ENCODE data around the gene KATNB1. TPM values are rescaled to one million over a fixed set of nuclear protein-coding genes. Genes with fewer than 3 reads are reported as not detected.

The KATNB1 gene
- total and polyA plus RNA-seq, 2 experiments from 2014 or later, result 31.4 to 65.9 TPM

DNA sequence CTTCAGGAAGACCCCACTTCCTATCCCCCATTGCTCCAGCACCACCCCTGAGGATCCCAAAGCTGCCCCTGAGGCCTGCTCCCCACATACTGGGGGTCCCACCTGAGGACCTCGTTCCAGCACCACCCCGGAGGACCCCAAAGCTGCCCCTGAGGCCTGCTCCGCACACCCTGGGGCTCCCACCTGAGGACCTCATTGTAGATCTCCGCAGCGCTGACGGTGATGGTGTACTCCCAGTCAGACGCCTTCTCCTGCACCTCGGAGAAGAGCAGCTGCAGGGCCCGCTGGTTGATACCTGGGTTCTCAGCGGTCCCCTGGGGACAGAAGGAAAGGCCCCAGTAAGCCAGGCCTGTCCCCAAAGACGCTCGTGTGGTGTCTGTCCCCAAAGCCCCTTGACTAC, 26.4 kb downstream of the KATNB1 start:
- Histone ChIP-seq H3K79me2 (replicated peaks; ENCODE audit: insufficient read depth) (no peaks in the 10 kb centered on the region), H3K27ac (ENCODE audit: low read depth) (no peak overlapping the region), H3F3A (replicated peaks; ENCODE audit: low read depth) (no peaks in the 10 kb centered on the region), H3K4me3 (no peak overlapping the region), H2AFZ (no peak overlapping the region), H4K20me1 (replicated peaks; ENCODE audit: insufficient read depth) (no peaks in the 10 kb centered on the region), H3K4me1 (ENCODE audit: insufficient read depth) (no peaks in the 10 kb centered on the region; the same call in 1 of the 2 replicates), H3K27me3 (ENCODE audit: insufficient read depth) (no peaks in the 10 kb centered on the region), H3K4me2 (no peak overlapping the region), H3K9me2 (ENCODE audit: insufficient read depth) (no peaks in the 10 kb centered on the region), H3K36me3 (ENCODE audit: insufficient read depth) (no peaks in the 10 kb centered on the region)
- DNase-seq (ENCODE audit: low spot score), result no peak
- no peaks in the 10 kb centered on the region for H3K9me3 Mint-ChIP-seq
- no peak for ATAC-seq
- H3K27me3 Mint-ChIP-seq (ENCODE audit: insufficient read depth, low read depth, poor library complexity), result peaks cover 23% of the 10 kb centered on the region
- peaks cover 34% of the 10 kb centered on the region for H3K4me1 Mint-ChIP-seq
- H3K4me3 Mint-ChIP-seq, result no peak overlapping the region
- H3K36me3 Mint-ChIP-seq (ENCODE audit: low read depth), result peaks cover 6% of the 10 kb centered on the region
- no peak overlapping the region; the same call in 1 of the 2 replicates for H3K27ac Mint-ChIP-seq
- no peak for TF ChIP-seq NANOG (IDR thresholded peaks at IDR 0.05; ENCODE audit: borderline replicate concordance)
- no peak for TF ChIP-seq CTCF (conservative IDR thresholded peaks at IDR 0.05; ENCODE audit: low read depth in 2 of 2)
- TF ChIP-seq EZH2 (IDR thresholded peaks at IDR 0.05; ENCODE audit: low read depth, unreplicated experiment), result no peak
- TF ChIP-seq JUNB (IDR thresholded peaks at IDR 0.05; ENCODE audit: unreplicated experiment), result no peak
- no peak for TF ChIP-seq ZNF114 (CRISPR knock-in tag; IDR thresholded peaks at IDR 0.05)
- TF ChIP-seq, protein P1, sequence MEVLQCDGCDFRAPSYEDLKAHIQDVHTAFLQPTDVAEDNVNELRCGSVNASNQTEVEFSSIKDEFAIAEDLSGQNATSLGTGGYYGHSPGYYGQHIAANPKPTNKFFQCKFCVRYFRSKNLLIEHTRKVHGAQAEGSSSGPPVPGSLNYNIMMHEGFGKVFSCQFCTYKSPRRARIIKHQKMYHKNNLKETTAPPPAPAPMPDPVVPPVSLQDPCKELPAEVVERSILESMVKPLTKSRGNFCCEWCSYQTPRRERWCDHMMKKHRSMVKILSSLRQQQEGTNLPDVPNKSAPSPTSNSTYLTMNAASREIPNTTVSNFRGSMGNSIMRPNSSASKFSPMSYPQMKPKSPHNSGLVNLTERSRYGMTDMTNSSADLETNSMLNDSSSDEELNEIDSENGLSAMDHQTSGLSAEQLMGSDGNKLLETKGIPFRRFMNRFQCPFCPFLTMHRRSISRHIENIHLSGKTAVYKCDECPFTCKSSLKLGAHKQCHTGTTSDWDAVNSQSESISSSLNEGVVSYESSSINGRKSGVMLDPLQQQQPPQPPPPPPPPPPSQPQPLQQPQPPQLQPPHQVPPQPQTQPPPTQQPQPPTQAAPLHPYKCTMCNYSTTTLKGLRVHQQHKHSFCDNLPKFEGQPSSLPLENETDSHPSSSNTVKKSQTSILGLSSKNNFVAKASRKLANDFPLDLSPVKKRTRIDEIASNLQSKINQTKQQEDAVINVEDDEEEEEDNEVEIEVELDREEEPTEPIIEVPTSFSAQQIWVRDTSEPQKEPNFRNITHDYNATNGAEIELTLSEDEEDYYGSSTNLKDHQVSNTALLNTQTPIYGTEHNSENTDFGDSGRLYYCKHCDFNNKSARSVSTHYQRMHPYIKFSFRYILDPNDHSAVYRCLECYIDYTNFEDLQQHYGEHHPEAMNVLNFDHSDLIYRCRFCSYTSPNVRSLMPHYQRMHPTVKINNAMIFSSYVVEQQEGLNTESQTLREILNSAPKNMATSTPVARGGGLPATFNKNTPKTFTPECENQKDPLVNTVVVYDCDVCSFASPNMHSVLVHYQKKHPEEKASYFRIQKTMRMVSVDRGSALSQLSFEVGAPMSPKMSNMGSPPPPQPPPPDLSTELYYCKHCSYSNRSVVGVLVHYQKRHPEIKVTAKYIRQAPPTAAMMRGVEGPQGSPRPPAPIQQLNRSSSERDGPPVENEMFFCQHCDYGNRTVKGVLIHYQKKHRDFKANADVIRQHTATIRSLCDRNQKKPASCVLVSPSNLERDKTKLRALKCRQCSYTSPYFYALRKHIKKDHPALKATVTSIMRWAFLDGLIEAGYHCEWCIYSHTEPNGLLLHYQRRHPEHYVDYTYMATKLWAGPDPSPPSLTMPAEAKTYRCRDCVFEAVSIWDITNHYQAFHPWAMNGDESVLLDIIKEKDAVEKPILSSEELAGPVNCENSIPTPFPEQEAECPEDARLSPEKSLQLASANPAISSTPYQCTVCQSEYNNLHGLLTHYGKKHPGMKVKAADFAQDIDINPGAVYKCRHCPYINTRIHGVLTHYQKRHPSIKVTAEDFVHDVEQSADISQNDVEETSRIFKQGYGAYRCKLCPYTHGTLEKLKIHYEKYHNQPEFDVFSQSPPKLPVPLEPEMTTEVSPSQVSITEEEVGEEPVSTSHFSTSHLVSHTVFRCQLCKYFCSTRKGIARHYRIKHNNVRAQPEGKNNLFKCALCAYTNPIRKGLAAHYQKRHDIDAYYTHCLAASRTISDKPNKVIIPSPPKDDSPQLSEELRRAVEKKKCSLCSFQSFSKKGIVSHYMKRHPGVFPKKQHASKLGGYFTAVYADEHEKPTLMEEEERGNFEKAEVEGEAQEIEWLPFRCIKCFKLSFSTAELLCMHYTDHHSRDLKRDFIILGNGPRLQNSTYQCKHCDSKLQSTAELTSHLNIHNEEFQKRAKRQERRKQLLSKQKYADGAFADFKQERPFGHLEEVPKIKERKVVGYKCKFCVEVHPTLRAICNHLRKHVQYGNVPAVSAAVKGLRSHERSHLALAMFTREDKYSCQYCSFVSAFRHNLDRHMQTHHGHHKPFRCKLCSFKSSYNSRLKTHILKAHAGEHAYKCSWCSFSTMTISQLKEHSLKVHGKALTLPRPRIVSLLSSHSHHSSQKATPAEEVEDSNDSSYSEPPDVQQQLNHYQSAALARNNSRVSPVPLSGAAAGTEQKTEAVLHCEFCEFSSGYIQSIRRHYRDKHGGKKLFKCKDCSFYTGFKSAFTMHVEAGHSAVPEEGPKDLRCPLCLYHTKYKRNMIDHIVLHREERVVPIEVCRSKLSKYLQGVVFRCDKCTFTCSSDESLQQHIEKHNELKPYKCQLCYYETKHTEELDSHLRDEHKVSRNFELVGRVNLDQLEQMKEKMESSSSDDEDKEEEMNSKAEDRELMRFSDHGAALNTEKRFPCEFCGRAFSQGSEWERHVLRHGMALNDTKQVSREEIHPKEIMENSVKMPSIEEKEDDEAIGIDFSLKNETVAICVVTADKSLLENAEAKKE (CRISPR knock-in tag; IDR thresholded peaks at IDR 0.05), result no peak
- no peak for TF ChIP-seq STAT1 (IDR thresholded peaks at IDR 0.05; ENCODE audit: unreplicated experiment)
- no peak for TF ChIP-seq POLR2AphosphoS5 (IDR thresholded peaks at IDR 0.05; ENCODE audit: low read depth)
- TF ChIP-seq EZH2phosphoT487 (IDR thresholded peaks at IDR 0.05; ENCODE audit: unreplicated experiment), result no peak
- TF ChIP-seq CREB1 (CRISPR knock-in tag; IDR thresholded peaks at IDR 0.05; ENCODE audit: low read depth), result no peak
- no peak for TF ChIP-seq ETS1 (IDR thresholded peaks at IDR 0.05)
- no peak for TF ChIP-seq ZNF331 (CRISPR knock-in tag; IDR thresholded peaks at IDR 0.05; ENCODE audit: low read depth)
- TF ChIP-seq, protein P2, sequence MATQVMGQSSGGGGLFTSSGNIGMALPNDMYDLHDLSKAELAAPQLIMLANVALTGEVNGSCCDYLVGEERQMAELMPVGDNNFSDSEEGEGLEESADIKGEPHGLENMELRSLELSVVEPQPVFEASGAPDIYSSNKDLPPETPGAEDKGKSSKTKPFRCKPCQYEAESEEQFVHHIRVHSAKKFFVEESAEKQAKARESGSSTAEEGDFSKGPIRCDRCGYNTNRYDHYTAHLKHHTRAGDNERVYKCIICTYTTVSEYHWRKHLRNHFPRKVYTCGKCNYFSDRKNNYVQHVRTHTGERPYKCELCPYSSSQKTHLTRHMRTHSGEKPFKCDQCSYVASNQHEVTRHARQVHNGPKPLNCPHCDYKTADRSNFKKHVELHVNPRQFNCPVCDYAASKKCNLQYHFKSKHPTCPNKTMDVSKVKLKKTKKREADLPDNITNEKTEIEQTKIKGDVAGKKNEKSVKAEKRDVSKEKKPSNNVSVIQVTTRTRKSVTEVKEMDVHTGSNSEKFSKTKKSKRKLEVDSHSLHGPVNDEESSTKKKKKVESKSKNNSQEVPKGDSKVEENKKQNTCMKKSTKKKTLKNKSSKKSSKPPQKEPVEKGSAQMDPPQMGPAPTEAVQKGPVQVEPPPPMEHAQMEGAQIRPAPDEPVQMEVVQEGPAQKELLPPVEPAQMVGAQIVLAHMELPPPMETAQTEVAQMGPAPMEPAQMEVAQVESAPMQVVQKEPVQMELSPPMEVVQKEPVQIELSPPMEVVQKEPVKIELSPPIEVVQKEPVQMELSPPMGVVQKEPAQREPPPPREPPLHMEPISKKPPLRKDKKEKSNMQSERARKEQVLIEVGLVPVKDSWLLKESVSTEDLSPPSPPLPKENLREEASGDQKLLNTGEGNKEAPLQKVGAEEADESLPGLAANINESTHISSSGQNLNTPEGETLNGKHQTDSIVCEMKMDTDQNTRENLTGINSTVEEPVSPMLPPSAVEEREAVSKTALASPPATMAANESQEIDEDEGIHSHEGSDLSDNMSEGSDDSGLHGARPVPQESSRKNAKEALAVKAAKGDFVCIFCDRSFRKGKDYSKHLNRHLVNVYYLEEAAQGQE (IDR thresholded peaks at IDR 0.05; ENCODE audit: unreplicated experiment), result no peak

Measured in GM23338 (cell line).